Left lung (tissue), 10 donors: ENCODE data around the gene PAMR1. TPM values are rescaled to one million over a fixed set of nuclear protein-coding genes. Genes with fewer than 3 reads are reported as not detected.

Source experiments
- ATAC-seq: fragments of 200-7000 bp; cut with Tn5 transposase; one replicate; pipeline ENCODE4 v1.9.1; 2020; ENCODE audit warnings: moderate library complexity
- DNase-seq, 4 donors: peaks; one replicate each; pipeline ENCODE4 v3.0.0-alpha.2; 2013 to 2020
- H3K27ac ChIP-seq, 2 donors: fragments of 200-600 bp; sonication (generic) in 1 of 2; one replicate each; pipeline versions ENCODE4 v1.5.0 to v1.8.0; 2020 to 2021
- H3K27me3 ChIP-seq, 2 donors: fragments of 200-600 bp; sonication (generic) in 1 of 2; one replicate each; pipeline versions ENCODE4 v1.5.0 to v1.8.0; 2020 to 2021
- H3K36me3 ChIP-seq, 2 donors: fragments of 200-600 bp; sonication (generic) in 1 of 2; one replicate each; pipeline versions ENCODE4 v1.5.0 to v1.8.0; 2020 to 2021
- H3K4me1 ChIP-seq, 2 donors: fragments of 200-600 bp; one replicate each; pipeline ENCODE4 v1.8.0; 2021
- H3K4me3 ChIP-seq, 2 donors: fragments of 200-600 bp; sonication (generic) in 1 of 2; one replicate each; pipeline versions ENCODE4 v1.5.0 to v1.8.0; 2020 to 2021; ENCODE audit warnings: mild to moderate bottlenecking in 1 of 2
- H3K9me3 ChIP-seq, 2 donors: fragments of 200-600 bp; sonication (generic) in 1 of 2; one replicate each; pipeline versions ENCODE4 v1.5.0 to v1.8.0; 2020 to 2021
- intact Hi-C, 2 donors: fragments of 100-400 bp; cut with DNase I; formaldehyde crosslinking; loops; one replicate each; pipeline versions ENCODE4 v1.11.2 to v1.14.2; 2022
- polyA plus RNA-seq, 6 donors: library from polyadenylated mRNA; unstranded; fragments of 120-200 nt; gene quantifications; one replicate each; pipeline ENCODE4 v1.2.1, GENCODE V29; 2013; ENCODE audit not compliant: insufficient read length in 6 of 6
- total RNA-seq, 2 donors: library from RNA; stranded (reverse); fragmentation: NEBNext Ultra II Directional; extraction: Animal tissue kit (Norgen Biotek cat#: 25700); gene quantifications; one replicate each; pipeline ENCODE4 v1.2.1, GENCODE V29; 2021
- TF ChIP-seq, protein P1 (sequence below), 2 donors: fragments of 200-600 bp; sonication (generic) in 1 of 2; IDR thresholded peaks; one replicate each; pipeline versions ENCODE4 v1.5.0 to v1.8.0; 2021; ENCODE audit warnings: antibody characterized with exemption in 2 of 2
- donor health status: DM: no; HTN: yes; CAD: no.
- donor health status: DM: no; HTN: no; CAD: no.

PAMR1 gene
- total and polyA plus RNA-seq, 8 donors: 0.65 to 14.4 (median 9.1) TPM

DNA sequence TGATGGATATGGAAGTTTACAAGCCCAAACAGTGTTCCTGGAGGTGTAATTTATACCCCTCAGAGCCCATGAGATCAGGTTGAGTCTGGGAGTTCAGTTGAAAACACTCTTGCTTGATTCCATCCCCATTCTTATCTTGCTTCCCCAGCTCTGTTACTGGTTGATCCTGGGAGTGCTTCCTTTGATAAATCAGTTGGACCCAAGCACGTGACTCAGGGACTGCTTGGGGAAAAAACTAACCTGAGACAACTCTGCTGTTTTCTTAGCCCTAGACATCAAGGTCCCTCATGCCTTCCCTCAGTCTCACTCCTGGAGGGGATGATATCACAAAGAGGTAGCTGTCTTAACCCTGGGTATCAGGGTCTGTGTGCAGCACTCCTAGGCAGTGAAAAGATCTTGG is 71.1 kb downstream of the PAMR1 start:
- TF ChIP-seq, protein P1, sequence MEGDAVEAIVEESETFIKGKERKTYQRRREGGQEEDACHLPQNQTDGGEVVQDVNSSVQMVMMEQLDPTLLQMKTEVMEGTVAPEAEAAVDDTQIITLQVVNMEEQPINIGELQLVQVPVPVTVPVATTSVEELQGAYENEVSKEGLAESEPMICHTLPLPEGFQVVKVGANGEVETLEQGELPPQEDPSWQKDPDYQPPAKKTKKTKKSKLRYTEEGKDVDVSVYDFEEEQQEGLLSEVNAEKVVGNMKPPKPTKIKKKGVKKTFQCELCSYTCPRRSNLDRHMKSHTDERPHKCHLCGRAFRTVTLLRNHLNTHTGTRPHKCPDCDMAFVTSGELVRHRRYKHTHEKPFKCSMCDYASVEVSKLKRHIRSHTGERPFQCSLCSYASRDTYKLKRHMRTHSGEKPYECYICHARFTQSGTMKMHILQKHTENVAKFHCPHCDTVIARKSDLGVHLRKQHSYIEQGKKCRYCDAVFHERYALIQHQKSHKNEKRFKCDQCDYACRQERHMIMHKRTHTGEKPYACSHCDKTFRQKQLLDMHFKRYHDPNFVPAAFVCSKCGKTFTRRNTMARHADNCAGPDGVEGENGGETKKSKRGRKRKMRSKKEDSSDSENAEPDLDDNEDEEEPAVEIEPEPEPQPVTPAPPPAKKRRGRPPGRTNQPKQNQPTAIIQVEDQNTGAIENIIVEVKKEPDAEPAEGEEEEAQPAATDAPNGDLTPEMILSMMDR (IDR thresholded peaks at IDR 0.05): no peak
- no peaks in the 10 kb centered on the region for H3K36me3 ChIP-seq
- DNase-seq: no peak
- no peak overlapping the region for H3K27ac ChIP-seq
- intact Hi-C loops: no loop called here
- no peaks in the 10 kb centered on the region for H3K9me3 ChIP-seq
- peaks cover 0 to 13% of the 10 kb centered on the region in 2 donors for H3K27me3 ChIP-seq
- H3K4me1 ChIP-seq: no peaks in the 10 kb centered on the region
- no peak for ATAC-seq
- H3K4me3 ChIP-seq: no peak overlapping the region

DNA sequence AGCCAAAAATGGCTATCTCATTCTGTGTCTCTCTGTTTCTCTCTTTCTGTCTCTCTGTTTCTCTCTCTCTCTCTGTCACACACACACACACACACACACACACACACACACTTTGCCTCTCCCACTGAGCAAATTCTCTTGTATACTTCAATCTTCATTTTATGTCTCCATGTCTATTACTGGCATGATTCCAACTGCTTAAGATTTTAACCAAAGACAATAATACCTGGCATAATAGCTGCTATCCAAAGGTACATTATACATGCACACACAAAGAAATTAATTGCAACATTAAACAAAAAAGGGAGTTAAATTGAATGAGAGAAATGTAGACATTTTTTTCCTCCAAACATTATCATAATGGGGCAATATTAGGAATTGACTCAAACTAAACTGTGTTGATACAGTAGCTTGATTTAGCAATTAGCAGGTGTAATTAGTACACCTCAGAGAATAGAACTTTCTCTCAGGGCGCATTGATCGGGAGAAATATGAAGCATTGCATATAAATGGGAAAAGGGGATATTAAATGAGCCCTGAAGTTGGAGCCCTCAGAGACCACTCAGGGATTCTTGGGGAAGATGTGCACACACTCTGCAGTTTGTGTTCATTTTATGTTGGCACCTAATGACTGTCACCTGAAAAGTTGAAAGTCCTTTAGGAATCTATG is 88.7 kb downstream of the PAMR1 start:
- no peaks in the 10 kb centered on the region for H3K9me3 ChIP-seq
- no peaks in the 10 kb centered on the region for H3K36me3 ChIP-seq
- H3K27ac ChIP-seq: no peak overlapping the region
- no peak for ATAC-seq
- no peaks in the 10 kb centered on the region for H3K4me1 ChIP-seq
- H3K4me3 ChIP-seq: no peak overlapping the region
- TF ChIP-seq, protein P1 (IDR thresholded peaks at IDR 0.05): no peak
- intact Hi-C loops: no loop called here
- no peak for DNase-seq
- peaks cover 3 to 13% of the 10 kb centered on the region in 2 donors for H3K27me3 ChIP-seq

DNA sequence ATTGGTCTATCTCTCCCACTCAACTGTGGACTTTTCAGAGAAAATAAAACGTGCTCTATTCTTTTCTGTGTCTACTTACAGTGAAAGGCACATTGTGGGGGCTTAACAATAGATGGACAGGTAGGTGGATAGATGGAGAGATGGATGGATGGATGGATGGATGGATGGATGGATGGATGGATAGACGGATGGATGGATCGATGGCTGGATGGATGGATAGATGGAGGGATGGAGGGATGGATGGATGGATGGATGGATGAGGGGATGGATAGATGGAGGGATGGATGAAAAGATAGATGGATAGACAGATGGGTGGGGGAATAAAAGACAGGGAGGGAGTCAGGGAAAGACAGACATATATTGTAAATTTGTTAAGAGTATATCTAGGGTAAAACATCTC is 91.8 kb downstream of the PAMR1 start:
- Histone ChIP-seq H3K27ac (no peak overlapping the region), H3K27me3 (peaks cover 0 to 25% of the 10 kb centered on the region in 2 donors), H3K4me3 (no peak overlapping the region), H3K9me3 (no peaks in the 10 kb centered on the region), H3K36me3 (no peaks in the 10 kb centered on the region), H3K4me1 (no peaks in the 10 kb centered on the region)
- TF ChIP-seq, protein P1 (IDR thresholded peaks at IDR 0.05): no peak
- no peak for DNase-seq
- intact Hi-C loops: no loop called here
- no peak for ATAC-seq

DNA sequence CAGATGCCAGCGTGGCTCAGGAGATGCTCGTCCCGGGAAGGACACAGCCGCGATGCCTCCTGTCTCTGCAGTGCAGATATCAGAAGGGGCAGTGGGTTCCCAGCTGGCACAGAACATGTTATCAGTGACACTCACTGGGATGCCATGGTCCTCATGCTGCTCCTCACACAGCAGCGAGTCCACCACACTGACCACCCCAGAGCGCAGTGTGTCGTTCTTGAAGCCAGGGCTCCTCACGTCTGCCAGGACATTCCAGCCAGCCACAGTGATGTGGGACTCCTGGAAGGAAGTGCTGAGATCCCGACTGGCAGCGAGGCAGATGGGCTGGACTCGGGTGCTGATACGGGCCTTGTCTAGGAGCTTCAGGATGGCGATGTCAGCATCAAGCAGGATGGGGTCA is 93.0 kb downstream of the PAMR1 start:
- Histone ChIP-seq H3K9me3 (no peaks in the 10 kb centered on the region), H3K27ac (no peak overlapping the region), H3K4me3 (no peak overlapping the region), H3K27me3 (peaks cover 0 to 36% of the 10 kb centered on the region in 2 donors), H3K4me1 (no peaks in the 10 kb centered on the region), H3K36me3 (no peaks in the 10 kb centered on the region)
- ATAC-seq: no peak
- TF ChIP-seq, protein P1 (IDR thresholded peaks at IDR 0.05): no peak
- peak in 1 of 4 donors; percentile 49 for DNase-seq
- intact Hi-C loops: no loop called here

DNA sequence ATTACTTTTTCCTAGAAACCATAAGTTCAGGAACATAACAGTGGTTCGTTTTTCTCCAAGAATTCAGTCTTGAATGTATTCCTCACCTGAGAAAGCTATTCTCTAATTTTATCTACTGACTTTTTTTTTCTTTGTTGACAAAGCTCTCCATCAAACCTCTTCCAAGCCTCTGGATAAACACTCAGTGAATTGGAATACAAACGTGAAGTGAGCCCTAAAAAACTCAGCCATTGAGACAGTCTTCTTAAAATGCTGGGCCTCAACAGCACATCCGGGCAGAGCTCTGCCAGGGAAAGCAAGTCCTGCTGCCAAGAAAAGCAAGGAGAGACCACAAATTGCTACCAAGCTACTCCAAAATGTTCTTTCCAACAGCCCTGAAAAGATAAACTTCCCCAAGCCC is 98.3 kb downstream of the PAMR1 start:
- Histone ChIP-seq H3K27ac (no peak overlapping the region), H3K9me3 (no peaks in the 10 kb centered on the region), H3K27me3 (peaks cover 1 to 70% of the 10 kb centered on the region in 2 donors), H3K4me3 (no peak overlapping the region), H3K4me1 (no peaks in the 10 kb centered on the region), H3K36me3 (no peaks in the 10 kb centered on the region)
- TF ChIP-seq, protein P1 (IDR thresholded peaks at IDR 0.05): no peak
- ATAC-seq (peak; percentile 82), DNase-seq (no peak)
- intact Hi-C loops: no loop called here
